HEK293 (cell line): ENCODE measurements around the gene SYDE2.
A peak's percentile ranks its signal among the peaks of the same experiment; 100 is the strongest.

Experiments
- CTCF ChIA-PET: fragments of 350-600 bp; formaldehyde crosslinking; extraction: SDS; loops from one replicate; lab custom pipeline; 2021; ENCODE audit warnings: antibody characterized with exemption; lab: Yijun Ruan, JAX
- POLR2A ChIA-PET: fragments of 300-600 bp; formaldehyde crosslinking; extraction: SDS; loops from one replicate; lab custom pipeline; 2020; ENCODE audit warnings: antibody characterized with exemption, inconsistent platforms; lab: Yijun Ruan, JAX
- H3K27ac ChIP-seq: fragments of 200-500 bp; sonication (Bioruptor generic); 2 replicates; pipeline ENCODE4 v1.5.1; 2014; ENCODE audit warnings: low read depth, low read length, control low read depth, inconsistent platforms; ENCODE audit errors: extremely low read depth
- H3K36me3 ChIP-seq, 2 experiments: fragments of 200-500 bp in 1 of 2; sonication (Bioruptor generic) in 1 of 2; 1 replicate in 1 of 2; 2 replicates in 1 of 2; pipeline ENCODE4 v1.5.1; 2014 to 2017; ENCODE audit warnings: inconsistent platforms in 2 of 2, low read length in 2 of 2; ENCODE audit not compliant: control insufficient read depth in 2 of 2, insufficient read depth in 1 of 2
- H3K4me1 ChIP-seq: fragments of 200-500 bp; sonication (Bioruptor generic); 2 replicates; pipeline ENCODE4 v1.5.1; 2014; ENCODE audit warnings: mild to moderate bottlenecking, low read length, inconsistent platforms; ENCODE audit not compliant: control insufficient read depth, insufficient read depth
- H3K4me3 ChIP-seq: 2 replicates; pipeline ENCODE4 v1.5.1; 2011; ENCODE audit warnings: low read depth, mild to moderate bottlenecking, control low read depth, low read length, moderate library complexity
- H3K9me3 ChIP-seq: fragments of 200-500 bp; sonication (Bioruptor generic); 2 replicates; pipeline ENCODE4 v1.5.1; 2014; ENCODE audit warnings: low read depth, low read length, inconsistent platforms; ENCODE audit not compliant: control insufficient read depth, insufficient read depth
- KLF8 ChIP-seq: fragments of 450-650 bp; formaldehyde crosslinking; IDR thresholded peaks from 2 replicates; pipeline ENCODE4 v1.5.1; 2016; ENCODE audit warnings: missing biosample characterization, missing genetic modification characterization
- MZF1 ChIP-seq: fragments of 450-650 bp; formaldehyde crosslinking; IDR thresholded peaks from 2 replicates; pipeline ENCODE4 v1.5.1; 2017; ENCODE audit warnings: missing biosample characterization, missing genetic modification characterization, borderline replicate concordance
- PRDM1 ChIP-seq: fragments of 450-650 bp; formaldehyde crosslinking; IDR thresholded peaks from 2 replicates; pipeline ENCODE4; 2016; ENCODE audit warnings: missing biosample characterization, missing genetic modification characterization
- SP2 ChIP-seq: fragments of 450-650 bp; formaldehyde crosslinking; IDR thresholded peaks from 2 replicates; pipeline ENCODE4 v1.5.1; 2016; ENCODE audit warnings: missing biosample characterization, missing genetic modification characterization
- ZBTB8A ChIP-seq: fragments of 450-650 bp; formaldehyde crosslinking; IDR thresholded peaks from 2 replicates; pipeline ENCODE4 v1.5.1; 2016; ENCODE audit warnings: missing biosample characterization, missing genetic modification characterization
- ZEB2 ChIP-seq: fragments of 450-650 bp; formaldehyde crosslinking; IDR thresholded peaks from 2 replicates; pipeline ENCODE4 v1.5.1; 2016; ENCODE audit warnings: missing biosample characterization, missing genetic modification characterization
- ZFHX2 ChIP-seq: fragments of 450-650 bp; formaldehyde crosslinking; conservative IDR thresholded peaks from 2 replicates; pipeline ENCODE4 v1.5.1; 2016; ENCODE audit warnings: missing biosample characterization, missing genetic modification characterization
- ZNF2 ChIP-seq: fragments of 450-650 bp; formaldehyde crosslinking; IDR thresholded peaks from 2 replicates; pipeline ENCODE4 v1.5.1; 2016; ENCODE audit warnings: missing biosample characterization, missing genetic modification characterization
- ZNF223 ChIP-seq: fragments of 450-650 bp; formaldehyde crosslinking; IDR thresholded peaks from 2 replicates; pipeline ENCODE4 v1.5.1; 2016; ENCODE audit warnings: missing biosample characterization, missing genetic modification characterization
- ZNF24 ChIP-seq: fragments of 450-650 bp; formaldehyde crosslinking; IDR thresholded peaks from 2 replicates; pipeline ENCODE4 v1.5.1; 2016; ENCODE audit warnings: missing biosample characterization, missing genetic modification characterization
- ZNF366 ChIP-seq: fragments of 450-650 bp; formaldehyde crosslinking; conservative IDR thresholded peaks from 2 replicates; pipeline ENCODE4 v1.5.1; 2016; ENCODE audit warnings: missing biosample characterization, missing genetic modification characterization
- ZNF391 ChIP-seq: fragments of 450-650 bp; formaldehyde crosslinking; IDR thresholded peaks from 2 replicates; pipeline ENCODE4 v1.5.1; 2016; ENCODE audit warnings: low read depth, missing biosample characterization, missing genetic modification characterization, borderline replicate concordance
- ZNF473 ChIP-seq: fragments of 450-650 bp; formaldehyde crosslinking; IDR thresholded peaks from 2 replicates; pipeline ENCODE4 v1.5.1; 2017; ENCODE audit warnings: missing biosample characterization, missing genetic modification characterization
- ZNF571 ChIP-seq: fragments of 450-650 bp; formaldehyde crosslinking; IDR thresholded peaks from 2 replicates; pipeline ENCODE4 v1.5.0; 2017; ENCODE audit warnings: missing biosample characterization, missing genetic modification characterization
- ZNF843 ChIP-seq: fragments of 450-650 bp; formaldehyde crosslinking; IDR thresholded peaks from 2 replicates; pipeline ENCODE4 v1.5.1; 2016; ENCODE audit warnings: missing biosample characterization, missing genetic modification characterization
- ZXDB ChIP-seq: fragments of 450-650 bp; formaldehyde crosslinking; IDR thresholded peaks from 2 replicates; pipeline ENCODE4 v1.5.1; 2016; ENCODE audit warnings: missing biosample characterization, missing genetic modification characterization
- TF ChIP-seq, protein P1 (sequence below): fragments of 450-650 bp; formaldehyde crosslinking; IDR thresholded peaks from 2 replicates; pipeline ENCODE4 v1.5.1; 2016; ENCODE audit warnings: missing biosample characterization, missing genetic modification characterization
- TF ChIP-seq, protein P2 (sequence below): fragments of 450-650 bp; formaldehyde crosslinking; conservative IDR thresholded peaks from 2 replicates; pipeline ENCODE4 v1.5.1; 2016; ENCODE audit warnings: low read depth, missing biosample characterization, missing genetic modification characterization
- TF ChIP-seq, protein P3 (sequence below): fragments of 450-650 bp; formaldehyde crosslinking; IDR thresholded peaks from 2 replicates; pipeline ENCODE4 v1.5.1; 2017; ENCODE audit warnings: missing biosample characterization, missing genetic modification characterization
- TF ChIP-seq, protein P4 (sequence below): fragments of 450-650 bp; formaldehyde crosslinking; IDR thresholded peaks from 2 replicates; pipeline ENCODE4 v1.5.1; 2016; ENCODE audit warnings: missing biosample characterization, missing genetic modification characterization

SYDE2 gene

DNA sequence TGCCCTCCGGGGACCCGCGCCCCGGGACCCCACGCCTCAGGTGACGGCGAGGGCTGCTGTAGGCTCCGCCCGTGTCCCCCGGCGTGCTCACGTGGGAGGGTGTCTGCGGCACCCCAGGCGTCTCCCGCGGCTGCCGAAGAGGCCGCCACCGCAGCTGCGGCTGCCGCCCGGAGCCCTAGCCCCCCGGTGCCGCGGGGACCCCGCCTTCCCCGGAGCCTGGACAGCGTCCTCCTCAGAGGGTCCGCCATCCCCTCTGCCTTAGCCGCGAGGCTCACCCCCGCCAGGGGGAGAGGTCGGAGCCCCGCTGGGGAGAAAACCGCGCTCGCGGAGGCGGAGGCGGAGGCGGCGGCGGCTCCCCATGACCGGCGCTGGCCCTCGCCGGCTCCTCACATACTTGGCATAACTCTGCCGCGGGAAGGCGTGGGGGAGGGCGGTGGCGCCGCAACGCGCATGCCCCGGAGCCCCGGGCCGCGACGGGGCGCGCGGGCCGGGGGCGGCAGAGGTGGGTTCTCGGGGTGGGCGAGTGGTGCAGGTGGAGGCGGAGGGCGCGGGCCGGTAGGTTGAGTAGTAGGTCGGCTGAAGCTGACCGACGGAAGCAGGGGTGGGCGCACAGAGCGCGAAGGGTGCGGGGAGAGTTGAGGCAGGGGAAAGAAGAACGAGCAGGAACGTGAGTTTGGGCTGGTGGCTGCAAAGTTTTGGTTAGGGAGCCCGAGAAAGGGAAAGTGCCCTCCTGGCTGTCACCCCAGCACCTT lies 700 bp upstream of the SYDE2 start (continued):
- TF ChIP-seq, protein P1, sequence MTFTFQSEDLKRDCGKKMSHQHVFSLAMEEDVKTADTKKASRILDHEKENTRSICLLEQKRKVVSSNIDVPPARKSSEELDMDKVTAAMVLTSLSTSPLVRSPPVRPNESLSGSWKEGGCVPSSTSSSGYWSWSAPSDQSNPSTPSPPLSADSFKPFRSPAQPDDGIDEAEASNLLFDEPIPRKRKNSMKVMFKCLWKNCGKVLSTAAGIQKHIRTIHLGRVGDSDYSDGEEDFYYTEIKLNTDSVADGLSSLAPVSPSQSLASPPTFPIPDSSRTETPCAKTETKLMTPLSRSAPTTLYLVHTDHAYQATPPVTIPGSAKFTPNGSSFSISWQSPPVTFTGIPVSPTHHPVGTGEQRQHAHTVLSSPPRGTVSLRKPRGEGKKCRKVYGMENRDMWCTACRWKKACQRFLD (tag by site-specific recombination), result 0 out of 2 replicates have a peak, but pooled peaks have one; percentile 63
- TF ChIP-seq, protein P2, sequence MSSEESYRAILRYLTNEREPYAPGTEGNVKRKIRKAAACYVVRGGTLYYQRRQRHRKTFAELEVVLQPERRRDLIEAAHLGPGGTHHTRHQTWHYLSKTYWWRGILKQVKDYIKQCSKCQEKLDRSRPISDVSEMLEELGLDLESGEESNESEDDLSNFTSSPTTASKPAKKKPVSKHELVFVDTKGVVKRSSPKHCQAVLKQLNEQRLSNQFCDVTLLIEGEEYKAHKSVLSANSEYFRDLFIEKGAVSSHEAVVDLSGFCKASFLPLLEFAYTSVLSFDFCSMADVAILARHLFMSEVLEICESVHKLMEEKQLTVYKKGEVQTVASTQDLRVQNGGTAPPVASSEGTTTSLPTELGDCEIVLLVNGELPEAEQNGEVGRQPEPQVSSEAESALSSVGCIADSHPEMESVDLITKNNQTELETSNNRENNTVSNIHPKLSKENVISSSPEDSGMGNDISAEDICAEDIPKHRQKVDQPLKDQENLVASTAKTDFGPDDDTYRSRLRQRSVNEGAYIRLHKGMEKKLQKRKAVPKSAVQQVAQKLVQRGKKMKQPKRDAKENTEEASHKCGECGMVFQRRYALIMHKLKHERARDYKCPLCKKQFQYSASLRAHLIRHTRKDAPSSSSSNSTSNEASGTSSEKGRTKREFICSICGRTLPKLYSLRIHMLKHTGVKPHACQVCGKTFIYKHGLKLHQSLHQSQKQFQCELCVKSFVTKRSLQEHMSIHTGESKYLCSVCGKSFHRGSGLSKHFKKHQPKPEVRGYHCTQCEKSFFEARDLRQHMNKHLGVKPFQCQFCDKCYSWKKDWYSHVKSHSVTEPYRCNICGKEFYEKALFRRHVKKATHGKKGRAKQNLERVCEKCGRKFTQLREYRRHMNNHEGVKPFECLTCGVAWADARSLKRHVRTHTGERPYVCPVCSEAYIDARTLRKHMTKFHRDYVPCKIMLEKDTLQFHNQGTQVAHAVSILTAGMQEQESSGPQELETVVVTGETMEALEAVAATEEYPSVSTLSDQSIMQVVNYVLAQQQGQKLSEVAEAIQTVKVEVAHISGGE (tag by site-specific recombination), result no peak
- no peak; the same call in 1 of the 2 replicates for TF ChIP-seq ZNF24 (tag by site-specific recombination)
- no peak for TF ChIP-seq ZNF843
- no peak for TF ChIP-seq ZNF571

DNA sequence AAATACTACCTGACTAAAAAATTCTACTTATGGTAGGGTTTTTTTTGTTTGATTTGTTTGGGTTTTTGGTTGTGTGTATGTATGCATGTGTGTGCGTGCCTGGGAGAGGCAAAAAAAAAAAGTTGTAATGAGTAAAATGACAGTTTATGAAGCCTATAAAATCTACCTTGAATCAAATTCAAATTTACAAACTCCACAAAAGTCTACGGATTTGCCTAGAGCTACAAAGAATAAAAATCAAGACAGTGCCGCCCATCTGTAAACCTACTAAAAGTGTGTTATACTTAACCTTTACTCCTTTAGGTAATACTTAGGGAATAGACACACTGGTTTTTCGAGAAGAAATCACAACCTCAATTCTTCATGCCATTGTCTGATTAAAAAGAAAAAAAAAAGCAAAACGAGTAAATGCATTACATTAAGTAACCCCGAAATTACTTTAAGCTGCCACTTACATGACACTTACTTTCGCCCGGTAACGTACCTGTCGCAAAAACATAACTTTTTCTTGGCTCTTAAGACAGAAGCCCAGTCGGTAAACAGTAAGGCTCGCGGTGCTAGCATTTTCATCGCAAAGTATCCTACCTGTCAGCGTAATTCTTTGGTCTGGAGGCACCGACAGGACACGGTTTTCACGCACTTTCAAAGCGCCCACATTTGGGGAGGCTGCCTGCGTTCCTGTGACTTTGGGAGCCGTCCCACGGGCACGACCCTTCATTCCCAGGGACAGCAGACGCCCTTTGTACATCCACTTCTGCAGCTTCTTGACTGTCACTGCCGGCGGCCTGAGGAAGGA lies 951 bp downstream of the SYDE2 start:
- Histone ChIP-seq H3K27ac (peak overlapping the region; percentile 96), H3K36me3 (no peaks in the 10 kb centered on the region), H3K9me3 (no peaks in the 10 kb centered on the region), H3K4me1 (peaks cover 8% of the 10 kb centered on the region; the same call in 1 of the 2 replicates), H3K4me3 (peak overlapping the region; percentile 98)
- ChIA-PET POLR2A (interaction anchor here (0.6 to 4.1 kb wide), 9 partner anchors 8 to 150 kb away, joined by 3 to 19 read pairs (median 4); partner anchors contain the start of genes BCL10 and C1orf52), CTCF (interaction anchor here (0.7 to 1.8 kb wide), 5 partner anchors 25 to 90 kb away, joined by 3 to 7 read pairs (median 3); partner anchors contain the start of gene C1orf52)
- TF ChIP-seq ZNF391 (no peak), ZBTB8A (tag by site-specific recombination) (peak; percentile 72), KLF8 (tag by site-specific recombination) (peak; percentile 53; the same call in 1 of the 2 replicates), ZNF223 (no peak), PRDM1 (tag by site-specific recombination) (0 out of 2 replicates have a peak, but pooled peaks have one; percentile 33), ZXDB (peak; percentile 30; the same call in 1 of the 2 replicates), ZNF473 (tag by site-specific recombination) (no peak), MZF1 (tag by site-specific recombination) (no peak), ZFHX2 (tag by site-specific recombination) (no peak), SP2 (tag by site-specific recombination) (peak; percentile 46), ZNF366 (0 out of 2 replicates have a peak, but pooled peaks have one; percentile 8), ZNF2 (tag by site-specific recombination) (0 out of 2 replicates have a peak, but pooled peaks have one; percentile 25), ZEB2 (tag by site-specific recombination) (0 out of 2 replicates have a peak, but pooled peaks have one; percentile 26)
- TF ChIP-seq, protein P3, sequence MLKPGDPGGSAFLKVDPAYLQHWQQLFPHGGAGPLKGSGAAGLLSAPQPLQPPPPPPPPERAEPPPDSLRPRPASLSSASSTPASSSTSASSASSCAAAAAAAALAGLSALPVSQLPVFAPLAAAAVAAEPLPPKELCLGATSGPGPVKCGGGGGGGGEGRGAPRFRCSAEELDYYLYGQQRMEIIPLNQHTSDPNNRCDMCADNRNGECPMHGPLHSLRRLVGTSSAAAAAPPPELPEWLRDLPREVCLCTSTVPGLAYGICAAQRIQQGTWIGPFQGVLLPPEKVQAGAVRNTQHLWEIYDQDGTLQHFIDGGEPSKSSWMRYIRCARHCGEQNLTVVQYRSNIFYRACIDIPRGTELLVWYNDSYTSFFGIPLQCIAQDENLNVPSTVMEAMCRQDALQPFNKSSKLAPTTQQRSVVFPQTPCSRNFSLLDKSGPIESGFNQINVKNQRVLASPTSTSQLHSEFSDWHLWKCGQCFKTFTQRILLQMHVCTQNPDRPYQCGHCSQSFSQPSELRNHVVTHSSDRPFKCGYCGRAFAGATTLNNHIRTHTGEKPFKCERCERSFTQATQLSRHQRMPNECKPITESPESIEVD (tag by site-specific recombination), result peak; percentile 96
- TF ChIP-seq, protein P4, sequence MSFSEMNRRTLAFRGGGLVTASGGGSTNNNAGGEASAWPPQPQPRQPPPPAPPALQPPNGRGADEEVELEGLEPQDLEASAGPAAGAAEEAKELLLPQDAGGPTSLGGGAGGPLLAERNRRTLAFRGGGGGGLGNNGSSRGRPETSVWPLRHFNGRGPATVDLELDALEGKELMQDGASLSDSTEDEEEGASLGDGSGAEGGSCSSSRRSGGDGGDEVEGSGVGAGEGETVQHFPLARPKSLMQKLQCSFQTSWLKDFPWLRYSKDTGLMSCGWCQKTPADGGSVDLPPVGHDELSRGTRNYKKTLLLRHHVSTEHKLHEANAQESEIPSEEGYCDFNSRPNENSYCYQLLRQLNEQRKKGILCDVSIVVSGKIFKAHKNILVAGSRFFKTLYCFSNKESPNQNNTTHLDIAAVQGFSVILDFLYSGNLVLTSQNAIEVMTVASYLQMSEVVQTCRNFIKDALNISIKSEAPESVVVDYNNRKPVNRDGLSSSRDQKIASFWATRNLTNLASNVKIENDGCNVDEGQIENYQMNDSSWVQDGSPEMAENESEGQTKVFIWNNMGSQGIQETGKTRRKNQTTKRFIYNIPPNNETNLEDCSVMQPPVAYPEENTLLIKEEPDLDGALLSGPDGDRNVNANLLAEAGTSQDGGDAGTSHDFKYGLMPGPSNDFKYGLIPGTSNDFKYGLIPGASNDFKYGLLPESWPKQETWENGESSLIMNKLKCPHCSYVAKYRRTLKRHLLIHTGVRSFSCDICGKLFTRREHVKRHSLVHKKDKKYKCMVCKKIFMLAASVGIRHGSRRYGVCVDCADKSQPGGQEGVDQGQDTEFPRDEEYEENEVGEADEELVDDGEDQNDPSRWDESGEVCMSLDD (tag by site-specific recombination), result 0 out of 2 replicates have a peak, but pooled peaks have one; percentile 40
